A673 (cell line): ENCODE measurements around the gene ATXN1L. TPM values are rescaled to one million over a fixed set of nuclear protein-coding genes. Genes with fewer than 3 reads are reported as not detected.
"Not testable (repeated sequence)": the region's sequence is repeated elsewhere in the genome, so short reads cannot be mapped to it uniquely, and the experiment has no call there.

Source experiments
- BruUV-seq: library from RNA; stranded (reverse); fragments of 400-500 nt; replicated peaks from 2 replicates; lab custom pipeline; 2021; lab: Mats Ljungman, UMichigan
- CTCF ChIA-PET: fragments of 300-600 bp; sonication (Branson Sonifier 250); formaldehyde crosslinking; loops from one replicate; lab custom pipeline; 2022; ENCODE audit warnings: antibody characterized with exemption; lab: Charles Lee
- POLR2A ChIA-PET: fragments of 300-600 bp; sonication (Branson Sonifier 250); formaldehyde crosslinking; loops from one replicate; lab custom pipeline; 2022; ENCODE audit warnings: antibody characterized with exemption; ENCODE audit not compliant: low non-redundant PET; lab: Charles Lee
- DNase-seq: peaks from one replicate; pipeline ENCODE4 v3.0.0-alpha.2; 2015; ENCODE audit warnings: low spot score
- H3K27ac ChIP-seq: fragments of 200-600 bp; sonication (generic); 2 replicates; pipeline ENCODE4 v1.5.1; 2016; ENCODE audit warnings: mixed run types, low read depth, mild to moderate bottlenecking, mixed read lengths, antibody characterized with exemption, low read length; ENCODE audit not compliant: poor library complexity, severe bottlenecking
- H3K27me3 ChIP-seq: fragments of 200-600 bp; sonication (generic); replicated peaks from 2 replicates; pipeline ENCODE4 v1.6.1; 2017; ENCODE audit warnings: mixed run types, low read depth, mild to moderate bottlenecking, mixed read lengths, antibody characterized with exemption, low read length; ENCODE audit not compliant: insufficient read depth, poor library complexity
- H3K36me3 ChIP-seq: fragments of 200-600 bp; sonication (generic); 2 replicates; pipeline ENCODE4 v1.6.1; 2016; ENCODE audit warnings: mixed run types, mild to moderate bottlenecking, mixed read lengths, antibody characterized with exemption, low read length; ENCODE audit not compliant: insufficient read depth, poor library complexity, severe bottlenecking
- H3K4me1 ChIP-seq: fragments of 200-600 bp; sonication (generic); 2 replicates; pipeline ENCODE4 v1.6.1; 2017; ENCODE audit warnings: mixed run types, mild to moderate bottlenecking, mixed read lengths, antibody characterized with exemption, low read length; ENCODE audit not compliant: insufficient read depth, poor library complexity, severe bottlenecking
- H3K4me3 ChIP-seq: fragments of 200-600 bp; sonication (generic); 2 replicates; pipeline ENCODE4 v1.5.1; 2016; ENCODE audit warnings: low read depth, mixed run types, mild to moderate bottlenecking, mixed read lengths, low read length; ENCODE audit not compliant: poor library complexity, severe bottlenecking
- H3K9me3 ChIP-seq: fragments of 200-600 bp; sonication (generic); 2 replicates; pipeline ENCODE4 v1.6.1; 2016; ENCODE audit warnings: mixed run types, low read depth, mild to moderate bottlenecking, mixed read lengths, antibody characterized with exemption, low read length; ENCODE audit not compliant: poor library complexity, severe bottlenecking
- EZH2 ChIP-seq: fragments of 200-600 bp; sonication (generic); IDR thresholded peaks from 2 replicates; pipeline ENCODE4 v1.6.1; 2017; ENCODE audit warnings: borderline replicate concordance, low read depth, mild to moderate bottlenecking, mixed read lengths, antibody characterized with exemption, low read length; ENCODE audit not compliant: poor library complexity, severe bottlenecking
- intact Hi-C: fragments of 100-400 bp; cut with micrococcal nuclease; formaldehyde crosslinking; loops from one replicate; pipeline ENCODE4 v1.10.0; 2022; ENCODE audit not compliant: unreplicated experiment
- total RNA-seq: library from RNA; stranded (reverse); gene quantifications from 2 replicates; pipeline ENCODE4 v1.2.3, GENCODE V29; 2021
- TF ChIP-seq, protein P1 (sequence below): fragments of 300-800, 200-600 bp; sonication (generic); conservative IDR thresholded peaks from 2 replicates; pipeline ENCODE4 v1.5.1; 2017; ENCODE audit warnings: low read depth, mild to moderate bottlenecking, antibody characterized with exemption, low read length, moderate library complexity, mixed read lengths

The ATXN1L gene
- total RNA-seq, 1 experiment from 2014 or later, result 26.6 TPM

DNA sequence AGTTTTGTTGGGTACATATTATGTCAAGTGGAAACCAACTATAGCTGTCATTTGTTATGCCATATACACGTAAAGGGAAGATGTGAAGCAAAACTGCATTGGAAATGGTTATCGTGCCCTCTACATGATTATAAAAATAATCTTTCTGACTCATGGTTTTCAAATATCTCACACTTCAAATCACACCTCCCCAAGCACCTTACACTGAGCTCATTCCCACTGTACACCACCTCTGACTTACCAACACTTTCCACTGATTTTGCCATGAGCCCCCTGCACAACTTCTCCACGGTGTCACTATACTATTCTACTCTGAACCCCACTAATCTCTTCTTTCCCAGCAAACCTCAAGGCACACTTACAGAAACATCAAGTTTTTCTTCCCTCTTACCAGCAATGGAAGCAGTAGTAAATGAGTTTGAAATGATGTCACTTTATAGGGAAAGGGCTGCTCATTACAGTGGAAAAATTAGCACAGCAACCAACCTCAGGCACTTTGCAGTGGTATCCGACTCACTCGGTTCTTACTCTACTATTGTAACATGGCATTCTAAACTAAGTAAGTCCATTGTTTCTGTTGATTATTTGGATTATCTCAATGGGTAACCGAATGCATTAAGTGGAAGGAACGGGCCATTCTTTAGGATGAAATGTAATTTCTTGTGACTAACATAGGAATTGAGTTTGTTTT, 19.5 kb downstream of the ATXN1L start:
- H3K4me3 ChIP-seq, result no peak overlapping the region
- H3K27ac ChIP-seq, result no peak overlapping the region
- H3K4me1 ChIP-seq, result no peaks in the 10 kb centered on the region
- CTCF ChIA-PET, result no interaction called here
- intact Hi-C loops, result no loop called here
- TF ChIP-seq EZH2, result no peak
- TF ChIP-seq, protein P1, sequence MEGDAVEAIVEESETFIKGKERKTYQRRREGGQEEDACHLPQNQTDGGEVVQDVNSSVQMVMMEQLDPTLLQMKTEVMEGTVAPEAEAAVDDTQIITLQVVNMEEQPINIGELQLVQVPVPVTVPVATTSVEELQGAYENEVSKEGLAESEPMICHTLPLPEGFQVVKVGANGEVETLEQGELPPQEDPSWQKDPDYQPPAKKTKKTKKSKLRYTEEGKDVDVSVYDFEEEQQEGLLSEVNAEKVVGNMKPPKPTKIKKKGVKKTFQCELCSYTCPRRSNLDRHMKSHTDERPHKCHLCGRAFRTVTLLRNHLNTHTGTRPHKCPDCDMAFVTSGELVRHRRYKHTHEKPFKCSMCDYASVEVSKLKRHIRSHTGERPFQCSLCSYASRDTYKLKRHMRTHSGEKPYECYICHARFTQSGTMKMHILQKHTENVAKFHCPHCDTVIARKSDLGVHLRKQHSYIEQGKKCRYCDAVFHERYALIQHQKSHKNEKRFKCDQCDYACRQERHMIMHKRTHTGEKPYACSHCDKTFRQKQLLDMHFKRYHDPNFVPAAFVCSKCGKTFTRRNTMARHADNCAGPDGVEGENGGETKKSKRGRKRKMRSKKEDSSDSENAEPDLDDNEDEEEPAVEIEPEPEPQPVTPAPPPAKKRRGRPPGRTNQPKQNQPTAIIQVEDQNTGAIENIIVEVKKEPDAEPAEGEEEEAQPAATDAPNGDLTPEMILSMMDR, result no peak
- no peaks in the 10 kb centered on the region for H3K27me3 ChIP-seq
- DNase-seq, result no peak
- H3K36me3 ChIP-seq, result peaks cover 35% of the 10 kb centered on the region
- no TSS peak for BruUV-seq
- no peaks in the 10 kb centered on the region for H3K9me3 ChIP-seq
- POLR2A ChIA-PET, result no interaction called here

DNA sequence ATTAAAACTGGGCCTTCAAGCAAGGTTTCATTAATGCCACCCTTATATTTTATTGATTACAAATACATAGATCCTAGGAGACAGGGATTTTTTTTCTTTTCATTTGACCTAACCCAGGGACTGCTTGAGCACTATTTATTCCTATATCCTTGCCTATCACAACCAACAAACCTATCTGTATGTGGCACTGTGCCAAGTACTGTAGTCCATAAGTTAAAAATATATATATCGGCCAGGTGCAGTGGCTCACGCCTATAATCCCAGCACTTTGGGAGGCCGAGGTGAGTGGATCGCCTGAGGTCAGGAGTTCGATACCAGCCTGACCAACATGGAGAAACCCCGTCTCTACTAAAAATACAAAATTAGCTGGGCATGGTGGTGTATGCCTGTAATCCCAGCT, 21.4 kb downstream of the ATXN1L start:
- H3K36me3 ChIP-seq, result peaks cover 23% of the 10 kb centered on the region
- DNase-seq, CTCF ChIA-PET, POLR2A ChIA-PET, H3K4me1 ChIP-seq, H3K27me3 ChIP-seq, H3K9me3 ChIP-seq, BruUV-seq, H3K4me3 ChIP-seq, intact Hi-C loops, H3K27ac ChIP-seq: not testable (repeated sequence)

DNA sequence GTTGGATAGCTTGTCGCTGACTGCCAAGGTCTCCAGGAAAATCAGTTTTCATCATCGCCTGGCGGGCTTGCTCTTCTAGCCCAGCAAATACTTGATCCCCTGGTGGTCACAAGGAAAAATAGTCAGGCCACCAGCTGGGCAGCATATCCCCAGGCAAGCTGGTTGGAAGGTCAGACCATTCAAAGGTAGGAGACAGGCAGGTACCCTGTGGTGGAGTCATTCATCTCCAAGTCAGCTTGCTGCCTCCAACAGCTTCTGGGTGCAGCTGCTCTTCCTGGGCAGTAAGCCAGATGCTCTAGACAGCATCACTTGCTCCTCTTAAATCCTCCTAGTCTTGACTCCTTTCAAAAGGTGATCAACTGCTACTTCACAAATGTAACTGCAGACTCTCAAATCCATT, 22.2 kb downstream of the ATXN1L start:
- peaks cover 23% of the 10 kb centered on the region for H3K36me3 ChIP-seq

More for the DNA sequence above, 22.2 kb downstream of the ATXN1L start:
- no peaks in the 10 kb centered on the region for H3K27me3 ChIP-seq
- no TSS peak for BruUV-seq
- ChIA-PET POLR2A (no interaction called here), CTCF (no interaction called here)
- no peak for DNase-seq
- H3K27ac ChIP-seq, result no peak overlapping the region
- intact Hi-C loops, result no loop called here
- TF ChIP-seq EZH2, result no peak
- TF ChIP-seq, protein P1, result no peak
- no peaks in the 10 kb centered on the region for H3K4me1 ChIP-seq
- H3K4me3 ChIP-seq, result no peak overlapping the region
- H3K9me3 ChIP-seq, result no peaks in the 10 kb centered on the region
